H9 (cell line): ENCODE data around the gene EML1. TPM values are rescaled to one million over a fixed set of nuclear protein-coding genes. Genes with fewer than 3 reads are reported as not detected.

Experiments
- DNase-seq: peaks from one replicate; pipeline ENCODE4 v3.0.0-alpha.2; 2017
- H2AFZ ChIP-seq: one replicate; pipeline ENCODE4 v1.6.1; 2013; ENCODE audit warnings: mild to moderate bottlenecking, low read length, control low read depth, moderate library complexity
- H2AK5ac ChIP-seq: 2 replicates; pipeline ENCODE4 v1.6.1; 2013; ENCODE audit warnings: low read length, control low read depth, mixed read lengths; ENCODE audit not compliant: insufficient read length
- H2BK120ac ChIP-seq: one replicate; pipeline ENCODE4 v1.6.1; 2013; ENCODE audit warnings: low read depth, mild to moderate bottlenecking, low read length, control low read depth, inconsistent platforms; ENCODE audit not compliant: poor library complexity, severe bottlenecking
- H2BK12ac ChIP-seq: 2 replicates; pipeline ENCODE4 v1.6.1; 2013; ENCODE audit warnings: low read length, control low read depth, mixed read lengths, low read depth; ENCODE audit not compliant: insufficient read length
- H2BK15ac ChIP-seq: 2 replicates; pipeline ENCODE4 v1.6.1; 2013; ENCODE audit warnings: low read depth, low read length, control low read depth
- H2BK20ac ChIP-seq: one replicate; pipeline ENCODE4 v1.6.1; 2013; ENCODE audit warnings: low read depth, mild to moderate bottlenecking, low read length, control low read depth, inconsistent platforms; ENCODE audit not compliant: poor library complexity, severe bottlenecking
- H2BK5ac ChIP-seq: 2 replicates; pipeline ENCODE4 v1.6.1; 2013; ENCODE audit warnings: low read length, control low read depth, mixed read lengths; ENCODE audit not compliant: insufficient read length
- H3K14ac ChIP-seq: 2 replicates; pipeline ENCODE4 v1.6.1; 2013; ENCODE audit warnings: low read length, control low read depth; ENCODE audit not compliant: insufficient read depth
- H3K18ac ChIP-seq: 2 replicates; pipeline ENCODE4 v1.6.1; 2013; ENCODE audit warnings: low read depth, mild to moderate bottlenecking, mixed read lengths, low read length, control low read depth; ENCODE audit not compliant: insufficient read length
- H3K23ac ChIP-seq: 2 replicates; pipeline ENCODE4 v1.6.1; 2013; ENCODE audit warnings: low read length, control low read depth, mixed read lengths, low read depth; ENCODE audit not compliant: insufficient read length
- H3K23me2 ChIP-seq: 2 replicates; pipeline ENCODE4 v1.6.1; 2013; ENCODE audit warnings: low read depth, mild to moderate bottlenecking, mixed read lengths, low read length, control low read depth; ENCODE audit not compliant: insufficient read length, poor library complexity, severe bottlenecking
- H3K27ac ChIP-seq: 2 replicates; pipeline ENCODE4 v1.5.1; 2013; ENCODE audit warnings: low read length, control low read depth, mixed read lengths, low read depth; ENCODE audit not compliant: insufficient read length
- H3K27me3 ChIP-seq: 2 replicates; pipeline ENCODE4 v1.6.1; 2013; ENCODE audit warnings: low read length, control low read depth, inconsistent platforms; ENCODE audit not compliant: insufficient read depth
- H3K4ac ChIP-seq: 2 replicates; pipeline ENCODE4 v1.6.1; 2013; ENCODE audit warnings: low read depth, mild to moderate bottlenecking, control low read depth, inconsistent platforms, low read length, moderate library complexity
- H3K4me1 ChIP-seq: 2 replicates; pipeline ENCODE4 v1.6.1; 2013; ENCODE audit warnings: low read length, control low read depth, inconsistent platforms; ENCODE audit not compliant: insufficient read depth
- H3K4me2 ChIP-seq: 2 replicates; pipeline ENCODE4 v1.6.1; 2013; ENCODE audit warnings: low read length, control low read depth, mixed read lengths; ENCODE audit not compliant: insufficient read length, insufficient read depth
- H3K56ac ChIP-seq: 2 replicates; pipeline ENCODE4 v1.6.1; 2013; ENCODE audit warnings: low read depth, mild to moderate bottlenecking, mixed read lengths, low read length, control low read depth; ENCODE audit not compliant: insufficient read length
- H3K79me1 ChIP-seq: 2 replicates; pipeline ENCODE4 v1.6.1; 2013; ENCODE audit warnings: low read depth, mild to moderate bottlenecking, moderate library complexity, low read length, control low read depth, inconsistent platforms; ENCODE audit not compliant: insufficient read depth, poor library complexity, severe bottlenecking
- H3K79me2 ChIP-seq: 2 replicates; pipeline ENCODE4 v1.6.1; 2013; ENCODE audit warnings: low read length, control low read depth, inconsistent platforms; ENCODE audit not compliant: insufficient read depth
- H3K9ac ChIP-seq: 2 replicates; pipeline ENCODE4 v1.6.1; 2013; ENCODE audit warnings: low read length, control low read depth, mixed read lengths; ENCODE audit not compliant: insufficient read length; ENCODE audit errors: extremely low read depth
- H3K9me3 ChIP-seq: one replicate; pipeline ENCODE4 v1.6.1; 2013; ENCODE audit warnings: low read depth, low read length, inconsistent platforms; ENCODE audit not compliant: control insufficient read depth
- H3T11ph ChIP-seq: one replicate; pipeline ENCODE4 v1.6.1; 2013; ENCODE audit warnings: mild to moderate bottlenecking, low read length, control low read depth, inconsistent platforms
- H4K20me1 ChIP-seq: one replicate; pipeline ENCODE4 v1.6.1; 2013; ENCODE audit not compliant: control insufficient read depth, insufficient read length, insufficient read depth
- H4K5ac ChIP-seq: 2 replicates; pipeline ENCODE4 v1.6.1; 2013; ENCODE audit warnings: low read depth, mild to moderate bottlenecking, mixed read lengths, low read length, control low read depth; ENCODE audit not compliant: insufficient read length
- H4K8ac ChIP-seq: replicated peaks from 2 replicates; pipeline ENCODE4 v1.6.1; 2013; ENCODE audit warnings: low read length, control low read depth, mixed read lengths, low read depth; ENCODE audit not compliant: insufficient read length
- H4K91ac ChIP-seq: 2 replicates; pipeline ENCODE4 v1.6.1; 2013; ENCODE audit warnings: low read depth, mild to moderate bottlenecking, moderate library complexity, mixed read lengths, low read length, control low read depth; ENCODE audit not compliant: insufficient read length
- H3K27ac Mint-ChIP-seq, 3 experiments: 2 replicates in 2 of 3; 3 replicates in 1 of 3; pipeline ENCODE4 v1.8.0; 2020 to 2021; ENCODE audit warnings: mixed read lengths in 3 of 3, mild to moderate bottlenecking in 1 of 3, moderate library complexity in 1 of 3
- H3K27me3 Mint-ChIP-seq: 2 replicates; pipeline ENCODE4 v1.8.0; 2021; ENCODE audit warnings: low read depth, mild to moderate bottlenecking, moderate library complexity, mixed read lengths
- H3K36me3 Mint-ChIP-seq, 3 experiments: 2 replicates in 2 of 3; 3 replicates in 1 of 3; pipeline ENCODE4 v1.8.0; 2020 to 2021; ENCODE audit warnings: low read depth in 3 of 3, mixed read lengths in 3 of 3; ENCODE audit not compliant: insufficient read depth in 1 of 3
- H3K4me1 Mint-ChIP-seq, 2 experiments: 2 replicates each; pipeline ENCODE4 v1.8.0; 2020; ENCODE audit warnings: mixed read lengths in 2 of 2
- H3K4me3 Mint-ChIP-seq, 2 experiments: 2 replicates in 1 of 2; 3 replicates in 1 of 2; pipeline ENCODE4 v1.8.0; 2020 to 2021; ENCODE audit warnings: mild to moderate bottlenecking in 2 of 2, mixed read lengths in 2 of 2, moderate library complexity in 1 of 2
- H3K9me3 Mint-ChIP-seq, 2 experiments: 2 replicates in 1 of 2; 3 replicates in 1 of 2; pipeline ENCODE4 v1.8.0; 2020; ENCODE audit warnings: mild to moderate bottlenecking in 2 of 2, mixed read lengths in 2 of 2, moderate library complexity in 1 of 2
- WGBS: extraction: QIAGEN DNeasy Blood & Tissue Kit; methylation state at CpG from one replicate; pipeline ENCODE4 v1.1.7; 2013; ENCODE audit warnings: missing lambda C conversion rate, low lambda C conversion rate, mixed read lengths; ENCODE audit not compliant: insufficient read length; ENCODE audit errors: extremely low coverage; 5-methylcytosine and 5-hydroxymethylcytosine counted together
- total RNA-seq: library from RNA; stranded (reverse); gene quantifications from 2 replicates; pipeline ENCODE4 v1.2.1, GENCODE V29; 2021
- TF ChIP-seq, protein P1 (sequence below): fragments of 200-600 bp; sonication (generic); conservative IDR thresholded peaks from 3 replicates; pipeline ENCODE4 v1.8.0; 2021; ENCODE audit warnings: antibody characterized with exemption, mild to moderate bottlenecking

The EML1 gene
- total RNA-seq, 1 experiment from 2014 or later: 16.7 TPM

DNA sequence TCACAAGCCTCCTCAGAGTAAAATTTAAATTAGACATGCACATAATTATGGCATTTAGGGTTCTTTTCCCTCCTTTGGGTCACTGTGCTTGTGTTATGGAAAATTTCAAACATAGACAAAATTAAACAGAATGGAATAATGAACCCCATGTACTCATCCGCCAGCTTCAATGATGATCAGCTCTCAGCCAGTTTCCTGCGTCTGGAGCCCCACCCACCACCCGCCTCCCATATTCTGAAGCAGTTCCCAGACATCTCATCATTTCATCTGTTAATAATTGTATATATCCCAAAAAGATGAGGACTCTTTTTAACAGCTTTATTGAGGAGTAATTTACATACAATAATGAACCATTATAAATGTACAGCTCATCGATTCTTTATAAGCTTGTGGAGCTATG, 128.2 kb downstream of the EML1 start:
- H3K56ac ChIP-seq: no peak overlapping the region

More for the DNA sequence above, 128.2 kb downstream of the EML1 start:
- H3K4me1 ChIP-seq: peaks cover 2% of the 10 kb centered on the region; the same call in 1 of the 2 replicates
- no peak overlapping the region for H3K4ac ChIP-seq
- no peak overlapping the region for H2BK12ac ChIP-seq
- H2AFZ ChIP-seq: no peak overlapping the region
- H4K20me1 ChIP-seq: no peaks in the 10 kb centered on the region
- no peak overlapping the region for H3K4me2 ChIP-seq
- H4K91ac ChIP-seq: no peak overlapping the region
- H3K14ac ChIP-seq: no peak overlapping the region
- H2BK5ac ChIP-seq: no peak overlapping the region
- no peaks in the 10 kb centered on the region for H3K79me2 ChIP-seq
- Mint-ChIP-seq H3K36me3 (peaks cover 11 to 30% (median 12%) of the 10 kb centered on the region in 3 experiments; a peak in 6 of 7 replicates), H3K27me3 (no peaks in the 10 kb centered on the region), H3K4me1 (peaks cover 4 to 6% of the 10 kb centered on the region in 2 experiments; a peak in 3 of 4 replicates), H3K4me3 (no peak overlapping the region), H3K27ac (no peak overlapping the region), H3K9me3 (no peaks in the 10 kb centered on the region)
- no peak overlapping the region for H4K8ac ChIP-seq
- no peak overlapping the region for H2BK120ac ChIP-seq
- no peak overlapping the region for H2BK15ac ChIP-seq
- no peak overlapping the region for H3T11ph ChIP-seq
- no peak overlapping the region for H3K18ac ChIP-seq
- no CpG with 5 or more reads among the region's 4 CpGs for WGBS
- no peak for DNase-seq
- no peaks in the 10 kb centered on the region for H3K9me3 ChIP-seq
- no peak overlapping the region for H3K27ac ChIP-seq
- H2BK20ac ChIP-seq: no peak overlapping the region
- H3K27me3 ChIP-seq: no peaks in the 10 kb centered on the region
- H3K23ac ChIP-seq: no peak overlapping the region
- H3K79me1 ChIP-seq: no peaks in the 10 kb centered on the region
- H3K23me2 ChIP-seq: no peaks in the 10 kb centered on the region
- no peak overlapping the region for H2AK5ac ChIP-seq
- TF ChIP-seq, protein P1, sequence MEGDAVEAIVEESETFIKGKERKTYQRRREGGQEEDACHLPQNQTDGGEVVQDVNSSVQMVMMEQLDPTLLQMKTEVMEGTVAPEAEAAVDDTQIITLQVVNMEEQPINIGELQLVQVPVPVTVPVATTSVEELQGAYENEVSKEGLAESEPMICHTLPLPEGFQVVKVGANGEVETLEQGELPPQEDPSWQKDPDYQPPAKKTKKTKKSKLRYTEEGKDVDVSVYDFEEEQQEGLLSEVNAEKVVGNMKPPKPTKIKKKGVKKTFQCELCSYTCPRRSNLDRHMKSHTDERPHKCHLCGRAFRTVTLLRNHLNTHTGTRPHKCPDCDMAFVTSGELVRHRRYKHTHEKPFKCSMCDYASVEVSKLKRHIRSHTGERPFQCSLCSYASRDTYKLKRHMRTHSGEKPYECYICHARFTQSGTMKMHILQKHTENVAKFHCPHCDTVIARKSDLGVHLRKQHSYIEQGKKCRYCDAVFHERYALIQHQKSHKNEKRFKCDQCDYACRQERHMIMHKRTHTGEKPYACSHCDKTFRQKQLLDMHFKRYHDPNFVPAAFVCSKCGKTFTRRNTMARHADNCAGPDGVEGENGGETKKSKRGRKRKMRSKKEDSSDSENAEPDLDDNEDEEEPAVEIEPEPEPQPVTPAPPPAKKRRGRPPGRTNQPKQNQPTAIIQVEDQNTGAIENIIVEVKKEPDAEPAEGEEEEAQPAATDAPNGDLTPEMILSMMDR: no peak
- no peak overlapping the region for H4K5ac ChIP-seq
- H3K9ac ChIP-seq: no peak overlapping the region
